Measurements from ENCODE around the gene PCNX1.
A peak's percentile ranks its signal among the peaks of the same experiment; 100 is the strongest.

Gene PCNX1

DNA sequence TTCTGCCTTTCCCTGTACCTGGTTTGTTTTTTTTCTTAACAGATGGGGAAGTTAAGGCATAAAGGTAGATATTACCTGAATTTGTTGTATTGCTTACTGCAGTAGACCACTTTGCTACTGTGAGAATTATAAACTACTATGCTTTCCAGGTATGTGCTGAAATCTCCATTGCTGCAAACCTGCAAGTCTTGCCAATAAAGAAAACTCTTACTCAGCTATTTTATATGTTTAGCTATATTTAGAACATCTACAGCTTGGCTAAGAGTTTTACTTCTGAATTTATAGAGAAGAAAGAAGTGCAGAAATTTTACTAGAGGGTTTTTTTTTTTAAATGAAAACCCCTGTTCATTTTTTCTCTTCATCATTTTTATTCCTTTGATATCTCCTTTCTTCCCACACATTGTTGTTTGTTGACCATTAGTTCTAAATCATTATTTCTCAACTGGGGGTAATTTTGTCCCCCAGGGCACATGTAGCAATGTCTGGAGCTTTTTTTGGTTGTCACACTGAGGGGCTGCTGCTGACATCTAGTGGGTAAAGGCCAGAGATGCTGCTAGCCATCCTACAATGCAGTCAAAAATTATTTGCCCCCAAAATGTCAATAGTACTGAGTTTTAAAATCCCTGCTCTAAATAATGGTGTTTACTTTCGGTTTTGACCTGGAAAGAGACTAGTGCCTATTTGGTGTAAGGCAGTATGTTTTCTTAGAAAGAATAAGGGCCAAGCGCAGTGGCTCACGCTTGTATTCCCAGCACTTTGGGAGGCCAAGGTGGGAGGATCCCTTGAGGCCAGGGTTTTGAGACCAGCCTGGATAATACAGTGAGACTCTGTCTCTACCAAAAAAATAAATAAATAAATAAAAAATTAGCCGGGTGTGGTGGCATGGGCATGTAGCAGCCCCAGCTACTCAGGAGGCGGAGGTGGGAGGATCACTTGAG, 48.6 kb downstream of the PCNX1 start:
- Mint-ChIP-seq H3K27ac (no peak overlapping the region), H3K36me3 (peaks cover 6% of the 10 kb centered on the region), H3K27me3 (no peaks in the 10 kb centered on the region), H3K4me1 (peaks cover 44% of the 10 kb centered on the region), H3K9me3 (no peaks in the 10 kb centered on the region), H3K4me3 (no peak overlapping the region)

GRCh38 chr14:70956511-70956910, 49.3 kb downstream of the PCNX1 start:
- Mint-ChIP-seq H3K36me3 (peaks cover 5% of the 10 kb centered on the region), H3K9me3 (no peaks in the 10 kb centered on the region), H3K27me3 (no peaks in the 10 kb centered on the region), H3K27ac (no peak overlapping the region), H3K4me3 (no peak overlapping the region), H3K4me1 (peaks cover 47% of the 10 kb centered on the region)

DNA sequence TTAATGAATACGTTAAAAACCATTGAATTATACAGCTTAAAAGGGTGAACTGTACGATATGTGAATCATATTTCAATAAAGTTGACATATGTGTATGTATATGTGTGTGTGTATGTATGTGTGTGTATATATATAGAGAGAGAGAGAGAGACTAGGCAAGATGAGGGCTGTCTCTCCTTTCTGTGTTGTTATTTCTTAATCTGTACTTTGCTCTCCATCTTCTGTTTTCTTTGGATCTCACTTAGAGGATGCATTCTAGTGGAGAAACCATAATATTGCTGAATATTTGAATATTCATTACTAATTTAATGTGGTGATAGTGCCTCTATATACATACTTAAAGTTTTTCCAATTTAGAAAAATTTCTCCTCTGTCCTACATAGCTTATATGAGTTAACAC, 50.5 kb downstream of the PCNX1 start:
- H3K36me3 Mint-ChIP-seq = peaks cover 8% of the 10 kb centered on the region
- no peak overlapping the region for H3K4me3 Mint-ChIP-seq
- peaks cover 47% of the 10 kb centered on the region for H3K4me1 Mint-ChIP-seq
- H3K27me3 Mint-ChIP-seq = no peaks in the 10 kb centered on the region
- no peaks in the 10 kb centered on the region for H3K9me3 Mint-ChIP-seq
- no peak overlapping the region for H3K27ac Mint-ChIP-seq

DNA sequence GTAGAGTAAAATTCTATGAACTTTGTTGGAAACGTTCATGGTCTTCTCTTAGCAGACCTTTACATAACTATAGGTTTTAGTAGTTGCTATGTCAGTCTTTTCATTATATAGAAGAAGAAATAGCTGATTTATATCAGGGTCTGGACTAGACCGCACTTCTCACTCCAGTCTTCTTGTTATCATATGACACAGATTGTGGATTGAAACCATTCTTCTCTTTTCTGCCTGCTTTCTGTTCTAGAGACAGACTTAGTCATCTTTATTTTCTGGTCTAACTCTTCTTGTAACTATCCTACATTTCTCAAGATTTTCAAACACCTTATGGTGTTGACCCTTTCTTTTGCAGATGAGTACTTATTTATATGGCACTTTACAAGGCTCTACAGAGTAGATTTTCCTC, 55.7 kb downstream of the PCNX1 start:
- Mint-ChIP-seq H3K9me3 (no peaks in the 10 kb centered on the region), H3K36me3 (peaks cover 18% of the 10 kb centered on the region), H3K27me3 (no peaks in the 10 kb centered on the region), H3K4me1 (peaks cover 60% of the 10 kb centered on the region), H3K4me3 (no peak overlapping the region), H3K27ac (peak overlapping the region; percentile 61)

- H3K27ac Mint-ChIP-seq = no peak overlapping the region
- H3K4me1 Mint-ChIP-seq = peaks cover 72% of the 10 kb centered on the region
- H3K4me3 Mint-ChIP-seq = no peak overlapping the region
- H3K9me3 Mint-ChIP-seq = no peaks in the 10 kb centered on the region
- peaks cover 16% of the 10 kb centered on the region for H3K36me3 Mint-ChIP-seq
- no peaks in the 10 kb centered on the region for H3K27me3 Mint-ChIP-seq
Measured at GRCh38 chr14:70964492-70964891, 57.2 kb downstream of the PCNX1 start.

DNA sequence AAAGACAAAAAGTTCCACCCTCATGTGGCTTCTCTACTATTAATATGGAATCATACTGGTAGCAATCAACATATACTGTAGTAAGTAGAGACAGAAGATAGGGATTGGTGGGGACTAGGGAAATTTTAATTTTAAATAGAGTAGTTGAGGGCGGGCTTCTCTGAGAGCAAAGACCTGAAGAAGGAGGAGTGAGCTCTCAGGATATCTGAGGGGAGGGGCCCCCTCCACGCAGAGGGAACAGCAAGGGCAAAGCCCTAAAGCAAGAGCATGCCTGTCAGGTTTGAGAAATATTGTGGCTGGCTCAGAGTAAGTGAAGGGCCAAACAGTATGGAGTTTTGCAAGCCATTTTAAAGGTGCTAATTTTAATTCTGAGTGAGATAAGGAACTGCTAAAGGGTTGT, 64.3 kb downstream of the PCNX1 start:
- no peaks in the 10 kb centered on the region for H3K9me3 Mint-ChIP-seq
- peak overlapping the region; percentile 76 for H3K27ac Mint-ChIP-seq
- H3K4me3 Mint-ChIP-seq = no peak overlapping the region
- H3K4me1 Mint-ChIP-seq = peaks cover 57% of the 10 kb centered on the region
- peaks cover 1% of the 10 kb centered on the region for H3K36me3 Mint-ChIP-seq
- H3K27me3 Mint-ChIP-seq = no peaks in the 10 kb centered on the region

DNA sequence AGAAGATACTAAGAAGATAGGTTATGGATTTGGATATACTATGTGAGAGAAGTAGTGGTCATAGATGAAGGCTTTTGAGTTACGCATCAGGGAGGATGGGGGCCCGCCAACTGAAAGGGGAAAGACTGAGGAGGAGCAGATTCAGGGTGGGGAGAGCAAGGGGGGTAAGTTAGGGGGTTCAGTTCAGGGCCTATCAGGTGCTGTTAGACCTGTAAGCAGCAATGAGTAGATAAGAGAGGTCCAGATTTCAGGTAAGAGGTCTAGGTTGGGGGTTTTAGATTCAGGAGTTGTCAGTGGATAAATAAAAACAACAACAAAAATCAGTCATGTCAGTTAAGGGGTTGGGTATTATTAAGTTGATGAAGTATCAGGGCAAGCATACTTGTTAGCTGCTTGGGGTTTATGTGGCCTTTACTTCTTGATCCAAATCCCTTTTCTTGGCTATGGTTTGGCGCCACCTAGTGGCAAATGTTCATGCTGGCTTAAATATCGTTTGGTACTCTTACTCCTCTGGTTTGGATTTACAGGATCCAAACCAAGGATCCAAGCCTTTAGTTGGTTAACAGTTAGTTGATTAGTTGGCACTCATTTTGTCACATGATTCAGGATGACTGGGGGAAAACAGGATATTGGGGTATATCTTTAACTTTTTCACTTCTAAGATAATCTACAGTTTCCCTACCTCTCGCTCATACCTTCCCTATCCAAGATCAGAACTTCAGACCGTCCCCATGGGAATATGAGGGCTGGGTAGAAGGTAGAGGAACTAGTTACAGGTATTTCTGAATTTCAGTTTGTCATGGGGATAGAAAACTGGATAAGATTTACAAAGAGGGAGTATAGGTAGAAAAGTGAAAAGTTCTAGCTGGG, 65.1 kb downstream of the PCNX1 start:
- Mint-ChIP-seq H3K4me3 (no peak overlapping the region), H3K4me1 (peaks cover 58% of the 10 kb centered on the region), H3K9me3 (no peaks in the 10 kb centered on the region), H3K27ac (peak overlapping the region; percentile 76), H3K27me3 (no peaks in the 10 kb centered on the region), H3K36me3 (peaks cover 1% of the 10 kb centered on the region)

- H3K36me3 Mint-ChIP-seq = peaks cover 5% of the 10 kb centered on the region
- no peaks in the 10 kb centered on the region for H3K9me3 Mint-ChIP-seq
- no peaks in the 10 kb centered on the region for H3K27me3 Mint-ChIP-seq
- H3K4me1 Mint-ChIP-seq = peaks cover 71% of the 10 kb centered on the region
- peak overlapping the region; percentile 84 for H3K27ac Mint-ChIP-seq
- no peak overlapping the region for H3K4me3 Mint-ChIP-seq
Measured at GRCh38 chr14:70976591-70976990, 69.3 kb downstream of the PCNX1 start.

DNA sequence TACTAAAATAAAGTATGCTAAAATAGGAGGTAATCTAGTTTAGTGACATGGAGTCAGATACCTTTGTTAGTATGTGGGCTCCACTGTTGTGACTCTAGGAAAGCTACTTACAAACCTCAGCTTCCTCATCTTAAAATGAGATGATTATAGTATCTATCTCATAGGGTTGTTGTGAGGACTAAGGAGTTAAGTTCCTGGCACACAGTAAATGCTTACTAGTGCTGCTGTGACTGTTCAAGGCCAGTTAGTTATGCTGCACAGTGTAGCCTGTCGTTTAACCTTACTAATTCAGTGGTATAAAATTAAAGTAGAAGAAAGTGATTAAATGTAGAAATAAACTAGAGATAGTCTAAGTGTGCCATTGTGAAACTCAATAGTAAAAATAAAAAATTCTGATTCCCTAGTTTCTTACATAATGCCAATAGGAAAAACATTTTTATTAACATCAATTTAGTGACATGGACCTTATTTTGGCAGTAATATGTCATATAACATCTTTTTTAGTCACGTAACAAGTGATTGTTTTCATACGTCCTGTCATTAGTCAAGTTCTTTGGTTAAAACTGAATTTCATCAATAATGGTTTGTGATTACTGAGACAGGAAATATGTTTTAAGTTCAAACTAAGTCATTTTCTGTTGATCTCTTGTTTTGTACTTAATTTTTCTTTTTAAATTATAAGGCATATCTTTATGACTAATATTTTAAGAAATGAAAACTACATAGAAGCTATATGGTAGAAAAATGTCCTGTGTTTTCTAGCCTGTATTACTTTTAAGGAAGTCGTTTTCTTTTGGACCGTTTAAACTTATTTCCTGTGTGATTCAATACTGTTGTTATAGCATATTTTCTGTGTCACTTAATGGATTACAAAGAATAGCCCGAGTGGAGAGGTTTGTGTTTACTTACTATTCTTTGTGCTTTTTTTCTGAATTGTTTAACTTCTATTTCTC, 74.0 kb downstream of the PCNX1 start:
- Mint-ChIP-seq H3K9me3 (no peaks in the 10 kb centered on the region), H3K4me1 (peaks cover 66% of the 10 kb centered on the region), H3K36me3 (peaks cover 5% of the 10 kb centered on the region), H3K27ac (peak overlapping the region; percentile 90), H3K27me3 (no peaks in the 10 kb centered on the region), H3K4me3 (peak overlapping the region; percentile 77)

DNA sequence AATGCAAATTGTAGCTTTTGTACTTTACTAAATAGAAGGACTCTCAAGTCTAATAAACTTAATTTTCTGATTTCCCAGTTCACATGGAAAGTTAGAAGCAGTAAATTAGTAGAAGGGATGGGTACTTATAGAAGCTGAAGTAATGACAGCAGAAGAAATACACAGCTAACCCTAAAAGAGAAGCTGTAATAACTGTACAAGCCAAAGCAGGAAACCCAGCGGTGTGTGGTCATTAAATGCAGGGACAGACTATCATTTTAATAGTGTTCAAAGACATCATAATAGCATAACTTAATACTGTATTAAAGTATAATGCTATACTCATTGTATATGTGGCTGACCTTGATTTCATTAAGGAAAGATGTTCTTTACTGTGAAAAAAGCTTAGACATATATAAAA, 74.9 kb downstream of the PCNX1 start:
- H3K9me3 Mint-ChIP-seq = no peaks in the 10 kb centered on the region
- H3K27me3 Mint-ChIP-seq = no peaks in the 10 kb centered on the region
- H3K36me3 Mint-ChIP-seq = peaks cover 5% of the 10 kb centered on the region
- peaks cover 69% of the 10 kb centered on the region for H3K4me1 Mint-ChIP-seq
- H3K27ac Mint-ChIP-seq = peak overlapping the region; percentile 62
- H3K4me3 Mint-ChIP-seq = no peak overlapping the region

- Mint-ChIP-seq H3K36me3 (peaks cover 9% of the 10 kb centered on the region), H3K9me3 (no peaks in the 10 kb centered on the region), H3K4me1 (peaks cover 53% of the 10 kb centered on the region), H3K4me3 (no peak overlapping the region), H3K27me3 (no peaks in the 10 kb centered on the region), H3K27ac (no peak overlapping the region)
Measured at GRCh38 chr14:70987041-70987440, 79.8 kb downstream of the PCNX1 start.

DNA sequence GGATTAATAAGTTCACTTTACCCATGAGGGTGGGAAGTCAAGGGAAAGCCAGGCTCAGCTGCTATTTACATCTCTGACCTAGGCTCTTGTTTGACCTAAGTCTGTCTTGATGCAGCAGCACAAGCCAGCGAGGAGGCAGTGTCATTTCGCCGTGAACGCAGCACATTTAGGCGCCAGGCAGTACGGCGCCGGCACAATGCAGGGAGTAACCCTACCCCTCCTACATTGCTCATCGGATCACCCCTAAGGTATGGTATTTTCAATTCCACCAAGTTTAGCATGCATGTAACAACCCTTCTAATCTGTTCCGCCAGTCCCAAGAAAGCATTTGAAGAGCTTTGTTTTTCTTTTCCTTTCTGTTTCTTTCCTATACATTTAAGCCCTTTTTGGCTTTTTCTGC, 81.2 kb downstream of the PCNX1 start:
- peaks cover 49% of the 10 kb centered on the region for H3K4me1 Mint-ChIP-seq
- H3K9me3 Mint-ChIP-seq = no peaks in the 10 kb centered on the region
- peaks cover 12% of the 10 kb centered on the region for H3K36me3 Mint-ChIP-seq
- H3K4me3 Mint-ChIP-seq = peak overlapping the region; percentile 65
- no peaks in the 10 kb centered on the region for H3K27me3 Mint-ChIP-seq
- H3K27ac Mint-ChIP-seq = peak overlapping the region; percentile 57

- no peaks in the 10 kb centered on the region for H3K27me3 Mint-ChIP-seq
- H3K27ac Mint-ChIP-seq = no peak overlapping the region
- H3K4me1 Mint-ChIP-seq = peaks cover 62% of the 10 kb centered on the region
- H3K9me3 Mint-ChIP-seq = no peaks in the 10 kb centered on the region
- H3K36me3 Mint-ChIP-seq = peaks cover 17% of the 10 kb centered on the region
- no peak overlapping the region for H3K4me3 Mint-ChIP-seq
Measured at GRCh38 chr14:70993931-70994330, 86.7 kb downstream of the PCNX1 start.

DNA sequence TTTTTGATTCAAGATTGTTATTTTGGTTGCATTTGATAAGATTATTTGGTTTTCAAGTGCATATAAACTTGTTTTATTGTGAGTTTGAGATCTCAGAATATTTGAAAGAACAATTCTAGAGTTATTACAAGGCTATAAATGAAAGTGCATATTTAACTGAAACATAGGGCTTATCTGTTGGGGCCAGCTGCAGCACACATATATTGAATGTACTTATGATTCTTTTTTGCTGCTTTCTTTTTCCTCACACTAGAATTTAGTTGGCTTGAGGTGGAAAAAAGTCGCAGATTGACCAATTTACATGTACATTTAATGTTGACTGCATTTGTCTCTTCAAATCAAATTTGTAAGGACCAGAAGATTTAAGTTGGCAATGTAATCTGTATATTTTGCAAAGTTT, 88.0 kb downstream of the PCNX1 start:
- Mint-ChIP-seq H3K36me3 (peaks cover 17% of the 10 kb centered on the region), H3K27ac (no peak overlapping the region), H3K4me1 (peaks cover 67% of the 10 kb centered on the region), H3K27me3 (no peaks in the 10 kb centered on the region), H3K4me3 (peak overlapping the region; percentile 41), H3K9me3 (no peaks in the 10 kb centered on the region)

DNA sequence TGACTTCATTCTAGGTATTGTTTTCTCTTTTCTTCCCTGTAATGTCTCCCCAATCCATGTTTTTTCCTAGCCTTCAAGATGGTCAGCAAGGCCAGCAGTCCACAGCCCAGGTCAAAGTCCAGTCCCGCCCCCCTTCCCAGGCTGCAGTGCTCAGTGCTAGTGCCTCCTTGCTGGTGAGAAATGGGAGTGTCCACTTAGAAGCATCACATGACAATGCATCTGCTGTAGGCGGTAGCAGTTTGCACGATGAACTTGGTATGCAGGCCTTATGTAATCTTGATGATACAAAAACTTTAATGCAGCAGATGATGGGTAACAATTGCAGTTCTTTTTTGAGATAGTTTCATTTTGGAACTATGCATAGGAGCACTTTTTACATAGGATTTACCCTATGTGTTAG, 88.4 kb downstream of the PCNX1 start:
- Mint-ChIP-seq H3K4me1 (peaks cover 67% of the 10 kb centered on the region), H3K27me3 (no peaks in the 10 kb centered on the region), H3K9me3 (no peaks in the 10 kb centered on the region), H3K27ac (no peak overlapping the region), H3K36me3 (peaks cover 16% of the 10 kb centered on the region), H3K4me3 (peak overlapping the region; percentile 23)
